ENCODE measurements around the gene RFC5. TPM values are rescaled to one million over a fixed set of nuclear protein-coding genes. Genes with fewer than 3 reads are reported as not detected.

Gene RFC5, protein sequence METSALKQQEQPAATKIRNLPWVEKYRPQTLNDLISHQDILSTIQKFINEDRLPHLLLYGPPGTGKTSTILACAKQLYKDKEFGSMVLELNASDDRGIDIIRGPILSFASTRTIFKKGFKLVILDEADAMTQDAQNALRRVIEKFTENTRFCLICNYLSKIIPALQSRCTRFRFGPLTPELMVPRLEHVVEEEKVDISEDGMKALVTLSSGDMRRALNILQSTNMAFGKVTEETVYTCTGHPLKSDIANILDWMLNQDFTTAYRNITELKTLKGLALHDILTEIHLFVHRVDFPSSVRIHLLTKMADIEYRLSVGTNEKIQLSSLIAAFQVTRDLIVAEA
- 2.9 and 6.3 TPM in 2 replicates for total RNA-seq

DNA sequence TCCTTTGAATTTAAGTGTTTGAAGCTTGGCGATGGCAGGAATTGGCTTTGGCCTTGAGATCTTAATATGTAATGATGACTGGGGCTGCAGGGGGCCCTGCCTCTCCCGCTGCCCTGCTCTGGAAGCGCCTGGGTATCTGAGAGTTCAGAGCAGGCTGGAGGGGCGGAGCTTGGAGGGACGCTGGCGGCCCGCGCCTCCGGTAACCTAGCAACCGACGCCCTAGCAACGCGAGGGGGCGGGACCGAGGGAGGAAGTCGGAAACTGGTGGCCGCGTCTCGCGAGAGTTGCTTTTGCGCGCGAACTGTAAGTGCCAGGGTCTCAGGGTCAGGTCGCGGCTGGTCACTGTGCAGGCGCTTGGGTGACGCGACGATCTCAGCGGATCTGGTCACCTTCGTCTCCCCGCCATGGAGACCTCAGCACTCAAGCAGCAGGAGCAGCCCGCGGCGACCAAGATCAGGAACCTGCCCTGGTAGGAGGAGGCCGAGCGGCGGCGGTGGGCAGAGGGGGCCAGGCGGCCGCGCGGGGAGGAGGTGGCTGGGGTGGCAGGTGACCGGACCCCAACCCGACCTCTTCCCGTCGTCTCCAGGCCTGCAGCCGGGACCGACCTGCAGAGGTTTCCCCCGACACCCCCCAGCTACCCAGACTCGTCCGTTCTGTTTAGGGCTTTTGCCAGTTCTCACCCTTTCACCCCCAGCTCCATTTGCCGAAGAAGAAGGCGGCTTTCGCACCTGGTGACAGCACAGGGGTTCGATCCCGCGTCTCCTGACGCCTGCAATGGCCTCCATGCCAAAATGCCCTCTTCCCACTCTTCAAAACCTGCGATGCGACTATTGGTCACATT, at the start of gene RFC5:
Gene RFC5, plus strand, starts transcription at position 280 of the 841 bp plus-strand sequence. Its CDS starts 125 bp downstream, at position 405.

DNA sequence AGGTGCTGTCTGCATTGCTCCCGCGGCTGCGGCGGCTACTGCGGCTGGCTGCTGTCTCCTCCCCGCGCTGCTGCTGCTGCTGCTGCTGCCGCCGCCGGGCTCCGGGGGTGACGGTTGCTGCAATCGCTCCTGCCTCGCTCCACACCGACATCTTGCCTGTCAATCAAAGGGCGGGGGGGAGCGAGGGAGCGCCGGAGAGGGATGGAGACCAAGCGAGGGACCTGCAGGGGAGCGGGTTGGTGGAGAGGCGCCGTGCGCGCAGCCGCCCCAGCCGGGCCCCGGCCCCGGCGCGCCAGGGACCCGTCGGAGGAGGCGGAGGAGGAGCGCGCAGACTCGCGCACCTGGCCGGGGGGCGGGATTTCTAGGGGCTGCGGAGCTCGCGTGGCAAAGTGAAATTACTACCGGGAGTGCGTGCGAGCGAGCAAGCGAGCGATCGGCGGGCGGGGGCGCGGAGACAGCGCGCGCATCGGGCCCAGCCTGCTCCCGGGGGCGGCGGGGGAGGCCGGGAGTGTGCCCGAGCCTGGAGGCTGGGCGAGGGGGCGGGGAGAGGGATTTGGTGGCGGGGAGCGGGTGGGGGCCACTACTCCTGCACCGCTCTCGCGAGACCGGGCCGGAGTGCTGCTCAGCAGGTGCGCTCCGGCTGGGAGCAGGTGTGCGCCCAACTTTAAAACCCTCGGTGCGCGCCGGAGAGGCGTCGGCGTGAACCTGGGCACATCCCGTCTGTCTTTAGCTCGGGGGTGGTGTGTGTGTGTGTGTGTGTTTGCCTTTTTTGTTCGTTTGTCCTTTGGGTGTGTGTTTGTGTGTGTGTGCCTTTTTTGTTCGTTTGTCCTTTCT, 47.5 kb upstream of the RFC5 start, which contains the start of gene KSR2:
Gene KSR2, minus strand, starts transcription at position 165 of the 834 bp plus-strand sequence. CDS start 735 bp downstream, outside the sequence.

DNA sequence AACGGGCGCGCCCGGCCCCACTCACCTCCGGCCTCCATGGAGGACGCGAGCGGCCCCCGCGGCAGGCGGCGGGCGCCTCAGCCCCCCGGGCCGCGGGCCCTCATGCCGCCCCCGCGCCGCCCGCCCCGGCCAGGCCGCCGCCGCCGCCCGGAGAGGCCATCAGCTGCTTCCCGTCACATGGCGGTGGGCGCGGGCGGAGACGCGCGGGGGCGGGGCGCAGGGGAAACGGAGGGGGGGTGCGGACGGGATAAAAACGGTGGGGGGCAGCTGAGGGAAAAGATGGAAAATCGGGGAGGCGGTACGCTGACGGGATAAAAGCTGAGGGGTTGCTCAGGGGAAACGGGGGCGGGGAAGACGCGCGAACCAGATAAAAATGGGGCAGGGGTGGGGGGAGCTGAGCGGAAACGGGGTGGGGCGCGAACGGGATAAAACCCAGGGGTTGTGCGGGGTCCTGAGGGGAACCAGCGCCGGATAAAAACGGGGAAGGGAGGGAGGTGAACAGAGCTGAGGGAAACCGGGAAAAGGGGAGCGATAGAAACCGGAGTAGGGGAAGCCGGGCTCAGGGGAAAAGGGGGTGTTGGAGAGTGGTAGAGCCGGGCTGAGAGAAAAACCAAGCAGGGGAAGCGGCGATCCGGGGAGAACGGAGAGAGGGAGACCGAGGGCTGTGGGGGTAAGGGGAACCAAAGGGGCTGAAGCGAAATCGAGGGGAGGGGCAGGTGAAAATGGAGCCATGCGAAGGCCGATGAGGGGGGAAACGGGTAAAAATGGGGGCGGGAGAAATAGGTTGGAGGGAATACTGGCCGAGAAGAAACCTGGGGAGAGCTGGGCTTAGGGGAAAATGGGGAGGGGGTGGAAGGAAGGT, 44.7 kb downstream of the RFC5 start, which contains the start of gene WSB2:
Gene WSB2, minus strand, starts transcription at position 169 of the 862 bp plus-strand sequence. Its CDS starts 131 bp downstream, at position 38.

Other genes starting within 250 kb of the RFC5 start
- not detected in 2 replicates for gene KSR2, start 47.7 kb upstream of the RFC5 start, total RNA-seq
- 32.3 and 34.6 TPM in 2 replicates for gene WSB2, start 44.5 kb downstream of the RFC5 start, total RNA-seq
- 6.2 and 11.9 TPM in 2 replicates for gene VSIG10, start 87.3 kb downstream of the RFC5 start, total RNA-seq
- 196 and 228 TPM in 2 replicates for gene PEBP1, start 119.4 kb downstream of the RFC5 start, total RNA-seq

Measured in cardiac ventricle fibroblast (primary cell).